Epithelial cell of proximal tubule (primary cell): ENCODE data around the gene LYG2. TPM values are rescaled to one million over a fixed set of nuclear protein-coding genes. Genes with fewer than 3 reads are reported as not detected.
"Not testable (repeated sequence)": the region's sequence is repeated elsewhere in the genome, so short reads cannot be mapped to it uniquely, and the experiment has no call there.

Experiments used
- DNase-seq: peaks from one replicate; pipeline ENCODE4 v3.0.0-alpha.2; 2011; ENCODE audit warnings: low read depth
- H3K4me3 ChIP-seq: 2 replicates; pipeline ENCODE4 v1.5.1; 2011; ENCODE audit warnings: low read depth, mild to moderate bottlenecking, low read length
- CTCF ChIP-seq: conservative IDR thresholded peaks from 2 replicates; pipeline ENCODE4 v1.5.1; 2012; ENCODE audit warnings: low read depth, mild to moderate bottlenecking, low read length
- total RNA-seq: library from RNA; depleted of rRNA; stranded (reverse); fragments of >200 nt; gene quantifications from 2 replicates; pipeline ENCODE4 v1.2.3, GENCODE V29; 2015

LYG2 gene
- total RNA-seq, 1 donor from 2014 or later = not detected

- H3K4me3 ChIP-seq = no peak overlapping the region
- no peak for TF ChIP-seq CTCF
- DNase-seq = no peak
Observed at GRCh38 chr2:99240431-99240830, 15.0 kb downstream of the LYG2 start.

GRCh38 chr2:99238599-99238998, 16.9 kb downstream of the LYG2 start:
- no peak for TF ChIP-seq CTCF
- no peak overlapping the region for H3K4me3 ChIP-seq
- DNase-seq = no peak

- DNase-seq, H3K4me3 ChIP-seq: not testable (repeated sequence)
Observed at GRCh38 chr2:99233177-99233576, 22.3 kb downstream of the LYG2 start.

DNA sequence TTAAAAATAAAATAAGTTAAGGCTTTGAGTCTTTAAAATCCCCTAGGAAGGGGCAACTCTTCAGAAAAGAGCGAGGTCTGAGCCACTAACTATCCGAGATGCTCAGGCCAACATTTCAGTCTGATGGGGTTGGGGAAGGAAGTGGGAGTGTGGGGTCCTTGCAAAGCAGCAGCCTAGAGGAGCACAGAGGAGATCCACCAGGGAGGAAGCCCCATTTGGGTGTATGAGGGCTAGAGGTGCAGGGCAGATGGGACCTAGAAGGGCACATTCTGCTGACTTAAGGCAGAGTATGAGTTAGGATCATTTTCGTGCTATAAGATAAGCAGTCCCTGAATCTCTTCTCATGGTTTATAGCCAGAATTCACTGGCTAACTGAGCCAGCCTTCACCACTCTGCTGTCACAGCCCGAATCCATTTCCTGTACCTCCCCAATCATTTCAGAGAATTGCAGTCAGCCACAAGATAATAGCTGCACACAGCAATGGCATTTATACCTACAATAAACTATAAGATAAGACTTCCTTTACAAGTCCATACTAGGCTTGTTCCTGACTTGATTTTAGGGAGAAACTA, 37.5 kb downstream of the LYG2 start:
- no peak for DNase-seq
- H3K4me3 ChIP-seq = no peak overlapping the region
- no peak for TF ChIP-seq CTCF

GRCh38 chr2:99216096-99216495, 39.4 kb downstream of the LYG2 start:
- no peak for DNase-seq
- H3K4me3 ChIP-seq = no peak overlapping the region
- TF ChIP-seq CTCF = no peak

- DNase-seq = no peak
- H3K4me3 ChIP-seq = no peak overlapping the region
- no peak for TF ChIP-seq CTCF
Observed at GRCh38 chr2:99205491-99205890, 50.0 kb downstream of the LYG2 start.

GRCh38 chr2:99201959-99202678, 53.3 kb downstream of the LYG2 start:
- TF ChIP-seq CTCF = peak; percentile 32
- no peak overlapping the region for H3K4me3 ChIP-seq
- DNase-seq = no peak
